IMR-90 (cell line): Measurements from ENCODE around the gene PPP1R12B. TPM values are rescaled to one million over a fixed set of nuclear protein-coding genes. Genes with fewer than 3 reads are reported as not detected.

ENCODE experiments used
- ATAC-seq: fragments of 200-7000 bp; cut with Tn5 transposase; 2 replicates; pipeline ENCODE4 v1.9.1; 2020; ENCODE audit warnings: low read depth, mild to moderate bottlenecking, moderate library complexity
- BruUV-seq: library from RNA; stranded (reverse); fragments of 400-500 nt; replicated peaks from 2 replicates; lab custom pipeline; 2021; lab: Mats Ljungman, UMichigan
- CTCF ChIA-PET: fragments of 300-600 bp; formaldehyde crosslinking; extraction: SDS; loops from one replicate; lab custom pipeline; 2021; ENCODE audit warnings: antibody characterized with exemption; lab: Yijun Ruan, JAX
- POLR2A ChIA-PET: fragments of 300-600 bp; sonication (Branson Sonifier 250); formaldehyde crosslinking; loops from one replicate; lab custom pipeline; 2022; ENCODE audit warnings: antibody characterized with exemption; ENCODE audit not compliant: unreplicated experiment; lab: Charles Lee
- DNase-seq: peaks from one replicate; pipeline ENCODE4 v3.0.0; 2013
- H2AFZ ChIP-seq: replicated peaks from 2 replicates; pipeline ENCODE3; 2013; ENCODE audit warnings: low read length, mild to moderate bottlenecking; ENCODE audit not compliant: poor library complexity
- H2AK5ac ChIP-seq: 2 replicates; pipeline ENCODE4 v1.6.1; 2013; ENCODE audit warnings: low read depth, low read length, inconsistent platforms
- H2AK9ac ChIP-seq: replicated peaks from 2 replicates; pipeline ENCODE3; 2013; ENCODE audit warnings: mild to moderate bottlenecking, low read depth, low read length, moderate library complexity; ENCODE audit not compliant: poor library complexity
- H2BK120ac ChIP-seq: 2 replicates; pipeline ENCODE4 v1.6.1; 2013; ENCODE audit warnings: low read depth, low read length, inconsistent platforms
- H2BK15ac ChIP-seq: 3 replicates; pipeline ENCODE4 v1.6.1; 2013; ENCODE audit warnings: low read depth, low read length, inconsistent platforms
- H2BK20ac ChIP-seq: 2 replicates; pipeline ENCODE4 v1.6.1; 2013; ENCODE audit warnings: low read depth, mild to moderate bottlenecking, inconsistent platforms, low read length, moderate library complexity
- H2BK5ac ChIP-seq: 2 replicates; pipeline ENCODE4 v1.6.1; 2013; ENCODE audit warnings: mild to moderate bottlenecking, low read depth, low read length, inconsistent platforms; ENCODE audit not compliant: poor library complexity, severe bottlenecking
- H3K14ac ChIP-seq: replicated peaks from 2 replicates; pipeline ENCODE4 v1.6.1; 2013; ENCODE audit warnings: low read depth, low read length, inconsistent platforms
- H3K18ac ChIP-seq: 2 replicates; pipeline ENCODE4 v1.6.1; 2013; ENCODE audit warnings: low read depth, low read length, control low read depth
- H3K23ac ChIP-seq: 2 replicates; pipeline ENCODE4 v1.6.1; 2013; ENCODE audit warnings: low read depth, low read length, inconsistent platforms
- H3K27ac ChIP-seq: 2 replicates; pipeline ENCODE4 v1.5.1; 2013; ENCODE audit warnings: mild to moderate bottlenecking, control low read depth, low read length; ENCODE audit not compliant: insufficient read depth
- H3K27me3 ChIP-seq: 2 replicates; pipeline ENCODE4 v1.6.1; 2013; ENCODE audit warnings: low read length; ENCODE audit not compliant: control insufficient read depth, insufficient read depth
- H3K36me3 ChIP-seq: 2 replicates; pipeline ENCODE4 v1.6.1; 2013; ENCODE audit warnings: low read length, mixed read lengths; ENCODE audit not compliant: control insufficient read depth, insufficient read depth
- H3K4ac ChIP-seq: 2 replicates; pipeline ENCODE4 v1.6.1; 2013; ENCODE audit warnings: low read depth, low read length, inconsistent platforms
- H3K4me1 ChIP-seq: 2 replicates; pipeline ENCODE4 v1.6.1; 2013; ENCODE audit warnings: low read length, mixed read lengths; ENCODE audit not compliant: control insufficient read depth, insufficient read depth
- H3K4me2 ChIP-seq: 2 replicates; pipeline ENCODE4 v1.6.1; 2013; ENCODE audit warnings: low read depth, mild to moderate bottlenecking, control low read depth, low read length, moderate library complexity
- H3K4me3 ChIP-seq: 2 replicates; pipeline ENCODE4 v1.5.1; 2013; ENCODE audit warnings: low read depth, mild to moderate bottlenecking, control low read depth, low read length, moderate library complexity; ENCODE audit not compliant: insufficient read depth
- H3K56ac ChIP-seq: 2 replicates; pipeline ENCODE4 v1.6.1; 2013; ENCODE audit warnings: low read length, inconsistent platforms; ENCODE audit not compliant: insufficient read depth; ENCODE audit errors: extremely low read depth
- H3K79me1 ChIP-seq, 2 experiments: 2 replicates each; pipeline ENCODE4 v1.6.1; 2013; ENCODE audit warnings: low read length in 2 of 2, inconsistent platforms in 1 of 2, low read depth in 1 of 2
- H3K9ac ChIP-seq: 2 replicates; pipeline ENCODE4 v1.6.1; 2013; ENCODE audit warnings: low read depth, low read length, control low read depth
- H3K9me1 ChIP-seq: 2 replicates; pipeline ENCODE4 v1.6.1; 2013; ENCODE audit warnings: low read length, inconsistent platforms; ENCODE audit not compliant: insufficient read depth
- H3K9me3 ChIP-seq: 2 replicates; pipeline ENCODE4 v1.6.1; 2013; ENCODE audit warnings: low read length; ENCODE audit not compliant: control insufficient read depth, insufficient read depth
- H4K20me1 ChIP-seq: 2 replicates; pipeline ENCODE4 v1.6.1; 2013; ENCODE audit warnings: low read length, inconsistent platforms; ENCODE audit not compliant: insufficient read depth
- H4K5ac ChIP-seq: 2 replicates; pipeline ENCODE4 v1.6.1; 2013; ENCODE audit warnings: mild to moderate bottlenecking, low read depth, low read length, control low read depth
- H4K8ac ChIP-seq, 2 experiments: 2 replicates each; pipeline ENCODE4 v1.6.1; 2013; ENCODE audit warnings: low read depth in 2 of 2, low read length in 2 of 2, control low read depth in 1 of 2, inconsistent platforms in 1 of 2
- H4K91ac ChIP-seq: 2 replicates; pipeline ENCODE4 v1.6.1; 2013; ENCODE audit warnings: low read depth, low read length, inconsistent platforms; ENCODE audit not compliant: insufficient read depth
- BHLHE40 ChIP-seq: fragments of 150-350 bp; IDR thresholded peaks from 2 replicates; pipeline ENCODE4 v1.6.1; 2016; ENCODE audit warnings: mild to moderate bottlenecking, low read depth, low read length
- MAZ ChIP-seq: IDR thresholded peaks from 2 replicates; pipeline ENCODE4 v1.6.1; 2012; ENCODE audit warnings: low read depth, mild to moderate bottlenecking, low read length, improper control_type of control experiment, moderate library complexity, borderline replicate concordance
- POLR2A ChIP-seq: IDR thresholded peaks from 2 replicates; pipeline ENCODE4 v1.6.1; 2012; ENCODE audit warnings: mild to moderate bottlenecking, low read depth, low read length
- WGBS, 2 experiments: methylation state at CpG; one replicate each; pipeline versions ENCODE4 v1.1.5 to v1.1.7; 2013; ENCODE audit warnings: missing lambda C conversion rate in 2 of 2; ENCODE audit not compliant: insufficient read length in 1 of 2; ENCODE audit errors: extremely low coverage in 2 of 2; 5-methylcytosine and 5-hydroxymethylcytosine counted together
- dilution Hi-C: fragments of 300-500 bp; cut with HindIII; formaldehyde crosslinking; loops from one replicate; pipeline ENCODE4 v1.14.3; 2018; ENCODE audit warnings: low sequenced_read_pairs; ENCODE audit not compliant: unreplicated experiment
- in situ Hi-C: fragments of 300-500 bp; cut with MboI; formaldehyde crosslinking; loops from 3 replicates; pipeline ENCODE4 v1.14.3; 2019; ENCODE audit warnings: low sequenced_read_pairs, inconsistent platforms, mixed read lengths
- intact Hi-C: fragments of 100-400 bp; cut with micrococcal nuclease; formaldehyde crosslinking; loops from 2 replicates; pipeline ENCODE4 v1.10.0; 2022
- polyA plus RNA-seq, 3 experiments: library from polyadenylated mRNA; depleted of rRNA; stranded (reverse); fragments of >200 nt; gene quantifications; 2 replicates each; pipeline ENCODE4 v1.2.3, GENCODE V29; 2012; ENCODE audit warnings: low replicate concordance in 1 of 3
- total RNA-seq: library from RNA; depleted of rRNA; stranded (reverse); fragments of >200 nt; gene quantifications from 2 replicates; pipeline ENCODE4 v1.2.3, GENCODE V29; 2012

PPP1R12B gene
- total and polyA plus RNA-seq, 2 of the 4 experiments (the other 2 are of a cell fraction), result 8.5 to 12.0 TPM

DNA sequence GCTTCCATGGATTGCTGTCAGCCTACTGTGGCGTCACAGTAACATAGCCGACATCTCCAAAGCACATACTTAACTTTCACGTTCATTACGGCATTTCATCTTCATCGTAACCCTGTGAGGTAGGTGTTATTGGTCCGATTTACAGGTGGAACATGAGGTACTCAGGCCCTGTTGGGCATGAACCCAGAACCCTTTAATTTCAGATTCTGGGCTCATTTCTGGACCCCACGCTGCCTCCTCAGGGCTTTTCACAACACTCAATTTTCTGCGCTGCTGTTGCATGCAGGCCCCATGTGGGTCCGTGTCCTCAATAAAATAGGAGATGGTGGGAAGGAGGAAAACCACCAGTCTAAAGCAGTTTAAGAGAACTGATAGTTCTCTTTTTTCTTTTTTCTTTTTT lies 46.3 kb upstream of the PPP1R12B start:
- no peak for ATAC-seq
- Histone ChIP-seq H3K56ac (no peak overlapping the region), H3K9me1 (no peaks in the 10 kb centered on the region), H4K91ac (no peak overlapping the region), H2BK15ac (no peak overlapping the region), H3K4me3 (no peak overlapping the region), H2AK5ac (no peak overlapping the region), H3K23ac (no peak overlapping the region), H2AK9ac (no peak overlapping the region), H3K18ac (no peak overlapping the region), H4K8ac (no peak overlapping the region), H2BK20ac (no peak overlapping the region), H3K4ac (no peak overlapping the region), H2BK5ac (no peak overlapping the region), H3K36me3 (no peaks in the 10 kb centered on the region), H3K27me3 (peaks cover 82% of the 10 kb centered on the region), H3K79me1 (no peaks in the 10 kb centered on the region), H3K4me2 (no peak overlapping the region), H3K4me1 (no peaks in the 10 kb centered on the region), H2AFZ (no peak overlapping the region), H2BK120ac (no peak overlapping the region), H3K9ac (no peak overlapping the region), H3K27ac (no peak overlapping the region), H3K14ac (no peak overlapping the region), H4K20me1 (no peaks in the 10 kb centered on the region; the same call in 1 of the 2 replicates), H3K9me3 (no peaks in the 10 kb centered on the region; the same call in 1 of the 2 replicates), H4K5ac (no peak overlapping the region)
- ChIA-PET POLR2A (no interaction called here), CTCF (interaction anchor here (0.7 kb wide), 1 partner anchor 109 kb away, joined by 3 read pairs; no protein-coding TSS in a partner anchor)
- DNase-seq, result no peak
- in situ Hi-C loops (no loop called here), dilution Hi-C loops (no loop called here), intact Hi-C loops (no loop called here)
- TF ChIP-seq POLR2A (no peak), MAZ (no peak), BHLHE40 (no peak)
- BruUV-seq, result no TSS peak
- no CpG with 5 or more reads among the region's 9 CpGs for WGBS, 2 experiments
